Measurements from ENCODE around the gene NUDT3.
A peak's percentile ranks its signal among the peaks of the same experiment; 100 is the strongest.

NUDT3 gene

DNA sequence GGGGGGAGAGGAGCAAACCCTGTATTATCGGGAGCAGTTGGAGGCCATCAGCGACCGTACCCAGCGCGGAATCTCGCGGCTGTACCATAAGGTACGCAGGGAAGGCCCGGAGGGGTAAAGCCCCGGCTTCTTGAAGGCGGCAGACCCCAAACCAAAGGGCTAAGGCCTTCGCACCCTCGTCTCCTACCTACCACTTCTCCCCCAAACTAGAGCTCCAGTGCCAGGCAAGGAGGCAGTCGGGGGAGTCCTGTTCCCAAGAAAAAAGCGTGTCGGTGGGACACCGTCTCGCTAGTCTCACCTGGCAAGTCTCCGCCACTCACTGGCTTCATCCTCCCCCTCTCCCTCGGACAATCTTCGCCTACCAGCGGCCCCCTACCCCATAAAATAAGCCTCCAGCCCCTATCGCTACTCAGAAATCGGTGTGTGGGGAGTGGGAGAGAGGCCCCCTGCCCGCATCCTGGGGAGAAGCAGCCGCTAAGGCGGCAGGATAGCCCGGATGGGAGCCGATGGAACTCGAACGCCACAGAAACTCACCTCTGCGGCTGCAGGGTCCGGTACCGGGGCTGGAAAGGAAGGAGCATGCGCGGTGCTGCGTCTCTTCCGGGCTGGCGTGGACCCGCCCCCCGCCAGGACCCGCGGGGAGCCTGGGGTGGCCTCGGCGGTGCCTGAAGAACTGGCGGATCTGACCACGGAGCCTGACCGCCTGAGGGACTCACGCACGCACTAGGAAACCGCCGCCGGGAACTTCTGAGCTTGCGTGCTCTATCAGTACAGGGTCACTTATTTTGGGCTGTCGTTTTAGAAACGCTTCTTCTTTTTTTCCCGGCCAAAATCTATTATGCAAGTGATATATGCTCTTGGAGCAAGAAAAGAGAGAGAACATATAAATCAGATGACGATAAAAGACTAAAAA, 33.3 kb upstream of the NUDT3 start, which contains the start of gene RPS10:
Gene RPS10 (minus strand): TSS at position 572 of the 913 bp plus-strand sequence. CDS start 848 bp downstream, outside the sequence.
- Histone ChIP-seq H3K4me1 (ENCODE audit: insufficient read depth, insufficient read length) (no peaks in the 10 kb centered on the region), H3K4me3 (ENCODE audit: insufficient read length, low read depth) (peak within 1 kb of the TSS; percentile 93), H3K36me3 (ENCODE audit: insufficient read depth, insufficient read length, low read length) (peaks cover 48% of the 10 kb centered on the region), H3K27me3 (ENCODE audit: insufficient read depth, insufficient read length) (no peaks in the 10 kb centered on the region), H3K9me3 (ENCODE audit: insufficient read depth, low read length) (0 out of 2 replicates have a peak, but pooled peaks cover 4% of the 10 kb centered on the region), H3K9ac (ENCODE audit: insufficient read length, low read depth) (peak within 1 kb of the TSS; percentile 100)
- no peak for TF ChIP-seq YY1 (IDR thresholded peaks at IDR 0.05; ENCODE audit: insufficient read depth, insufficient read length)
- no peak for TF ChIP-seq ZNF274 (IDR thresholded peaks at IDR 0.05; ENCODE audit: low read depth, low read length)
- no peak for TF ChIP-seq SUZ12 (IDR thresholded peaks at IDR 0.05; ENCODE audit: extremely low read depth, insufficient read depth, insufficient read length)
- DNase-seq (ENCODE audit: low read depth, low spot score), result peak; percentile 73

DNA sequence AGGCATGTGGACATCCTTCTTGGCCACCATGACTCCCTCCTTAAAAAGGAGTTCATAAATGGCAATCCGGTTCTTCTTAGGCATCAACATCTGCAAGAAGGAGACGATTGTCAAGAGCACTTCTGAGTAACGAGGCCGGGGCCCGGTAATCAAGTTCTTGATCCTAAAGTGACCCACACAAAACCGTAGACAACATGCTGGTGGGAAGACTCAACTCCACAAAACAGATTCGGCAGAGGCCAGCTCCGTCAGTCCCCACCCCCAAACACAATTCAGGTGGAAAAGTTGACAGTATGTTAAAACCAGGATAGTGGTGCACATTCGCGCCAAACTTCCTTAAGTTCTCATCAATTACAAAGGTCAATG, 32.6 kb upstream of the NUDT3 start:
- no peak for TF ChIP-seq ZNF274 (IDR thresholded peaks at IDR 0.05; ENCODE audit: low read depth, low read length)
- no peak for TF ChIP-seq YY1 (IDR thresholded peaks at IDR 0.05; ENCODE audit: insufficient read depth, insufficient read length)
- TF ChIP-seq SUZ12 (IDR thresholded peaks at IDR 0.05; ENCODE audit: extremely low read depth, insufficient read depth, insufficient read length), result no peak
- H3K4me1 ChIP-seq (ENCODE audit: insufficient read depth, insufficient read length), result no peaks in the 10 kb centered on the region
- H3K36me3 ChIP-seq (ENCODE audit: insufficient read depth, insufficient read length, low read length), result peaks cover 53% of the 10 kb centered on the region
- peak overlapping the region; percentile 100 for H3K9ac ChIP-seq (ENCODE audit: insufficient read length, low read depth)
- H3K4me3 ChIP-seq (ENCODE audit: insufficient read length, low read depth), result peak overlapping the region; percentile 93
- H3K9me3 ChIP-seq (ENCODE audit: insufficient read depth, low read length), result no peaks in the 10 kb centered on the region
- H3K27me3 ChIP-seq (ENCODE audit: insufficient read depth, insufficient read length), result no peaks in the 10 kb centered on the region
- DNase-seq (ENCODE audit: low read depth, low spot score), result no peak

DNA sequence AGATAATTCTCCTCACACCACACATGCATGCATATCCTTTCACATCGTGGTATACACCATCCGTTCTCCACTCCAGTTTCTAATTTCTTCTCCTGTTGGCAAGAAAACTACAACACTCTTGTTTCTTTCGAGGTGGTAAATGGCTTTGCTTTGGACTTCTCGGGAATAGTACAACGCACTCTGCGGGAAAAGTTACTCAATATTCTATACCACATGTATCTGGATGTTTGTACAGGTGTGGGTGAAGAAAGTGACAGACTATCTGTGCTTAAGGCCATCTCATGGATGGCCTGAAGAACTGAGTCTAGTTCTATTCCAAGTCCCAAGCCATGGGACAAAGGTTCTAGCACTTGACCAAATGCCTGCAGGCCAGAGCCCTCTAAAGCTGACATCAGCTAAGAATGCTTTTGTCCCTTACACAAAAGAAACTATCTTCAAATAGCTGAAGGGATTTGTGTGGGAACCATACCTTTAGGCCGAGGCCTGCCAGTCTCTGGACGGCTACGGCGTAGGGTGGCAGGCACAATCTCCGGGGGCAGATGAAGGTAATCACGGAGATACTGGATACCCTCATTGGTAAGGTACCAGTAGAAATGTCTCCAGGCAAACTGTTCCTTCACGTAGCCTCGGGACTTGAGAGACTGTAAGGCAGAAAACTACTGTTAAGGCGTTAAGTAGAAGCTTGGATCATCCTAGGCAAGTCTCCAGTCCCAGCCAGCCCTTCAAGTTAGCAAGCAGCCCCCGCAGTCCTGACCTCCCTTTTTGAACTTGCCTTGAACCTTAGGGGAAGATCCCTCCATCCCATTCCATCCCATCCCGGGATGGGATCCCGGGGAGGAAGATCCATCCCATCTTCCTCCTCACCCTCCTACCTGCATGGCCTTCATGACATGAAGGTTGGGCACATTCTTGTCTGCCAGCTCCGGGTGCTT, 32.0 kb upstream of the NUDT3 start:
- DNase-seq (ENCODE audit: low read depth, low spot score), result peak; percentile 27
- Histone ChIP-seq H3K27me3 (ENCODE audit: insufficient read depth, insufficient read length) (no peaks in the 10 kb centered on the region), H3K36me3 (ENCODE audit: insufficient read depth, insufficient read length, low read length) (peaks cover 60% of the 10 kb centered on the region), H3K9me3 (ENCODE audit: insufficient read depth, low read length) (no peaks in the 10 kb centered on the region), H3K9ac (ENCODE audit: insufficient read length, low read depth) (peak overlapping the region; percentile 100), H3K4me1 (ENCODE audit: insufficient read depth, insufficient read length) (no peaks in the 10 kb centered on the region), H3K4me3 (ENCODE audit: insufficient read length, low read depth) (peak overlapping the region; percentile 93)
- TF ChIP-seq YY1 (IDR thresholded peaks at IDR 0.05; ENCODE audit: insufficient read depth, insufficient read length), result no peak
- TF ChIP-seq ZNF274 (IDR thresholded peaks at IDR 0.05; ENCODE audit: low read depth, low read length), result no peak
- TF ChIP-seq SUZ12 (IDR thresholded peaks at IDR 0.05; ENCODE audit: extremely low read depth, insufficient read depth, insufficient read length), result no peak

DNA sequence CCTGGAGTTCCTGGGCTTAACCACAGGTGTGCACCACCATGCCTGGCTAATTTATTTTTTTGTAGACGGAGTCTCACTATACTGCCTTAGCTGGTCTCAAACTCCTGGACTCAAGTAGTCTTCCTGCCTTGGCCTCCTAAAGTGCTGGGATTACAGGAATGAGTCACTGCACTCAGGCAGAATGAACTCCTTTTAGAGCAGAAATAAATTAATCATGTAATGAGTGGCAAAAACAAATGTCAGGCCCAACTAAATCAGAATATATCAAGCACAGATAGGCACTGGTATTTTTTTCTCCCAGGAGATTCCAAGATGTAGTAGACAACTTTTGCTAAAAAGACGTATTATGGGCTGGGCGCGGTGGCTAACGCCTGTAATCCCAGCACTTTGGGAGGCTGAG, 30.8 kb upstream of the NUDT3 start:
- Histone ChIP-seq H3K36me3 (ENCODE audit: insufficient read depth, insufficient read length, low read length) (peaks cover 70% of the 10 kb centered on the region), H3K9ac (ENCODE audit: insufficient read length, low read depth) (peak overlapping the region; percentile 21)
- no peak for DNase-seq (ENCODE audit: low read depth, low spot score)

DNA sequence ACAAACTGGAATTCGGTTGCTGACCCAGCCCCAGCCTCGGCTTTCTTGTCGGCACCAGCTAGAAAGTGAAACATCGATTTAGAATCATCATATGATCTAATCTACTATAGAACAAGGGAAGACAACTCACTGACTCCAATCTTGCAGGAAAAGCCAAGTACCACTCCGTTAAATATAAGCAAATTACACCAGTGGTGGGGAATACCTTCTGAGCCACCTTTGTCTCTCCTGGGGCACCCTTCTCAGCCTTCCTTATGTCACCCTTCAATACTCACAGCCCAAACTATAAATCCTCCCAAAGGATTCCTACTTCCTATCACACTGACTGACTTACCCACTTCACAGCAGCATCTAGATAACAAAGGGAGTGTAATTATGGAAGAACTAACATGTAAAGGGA, 25.9 kb upstream of the NUDT3 start:
- no peak for DNase-seq (ENCODE audit: low read depth, low spot score)
- H3K4me1 ChIP-seq (ENCODE audit: insufficient read depth, insufficient read length), result no peaks in the 10 kb centered on the region
- no peak overlapping the region for H3K4me3 ChIP-seq (ENCODE audit: insufficient read length, low read depth)
- H3K27me3 ChIP-seq (ENCODE audit: insufficient read depth, insufficient read length), result no peaks in the 10 kb centered on the region
- no peak overlapping the region for H3K9ac ChIP-seq (ENCODE audit: insufficient read length, low read depth)
- H3K36me3 ChIP-seq (ENCODE audit: insufficient read depth, insufficient read length, low read length), result peaks cover 80% of the 10 kb centered on the region
- no peak for TF ChIP-seq YY1 (IDR thresholded peaks at IDR 0.05; ENCODE audit: insufficient read depth, insufficient read length)
- TF ChIP-seq ZNF274 (IDR thresholded peaks at IDR 0.05; ENCODE audit: low read depth, low read length), result no peak
- TF ChIP-seq SUZ12 (IDR thresholded peaks at IDR 0.05; ENCODE audit: extremely low read depth, insufficient read depth, insufficient read length), result no peak
- no peaks in the 10 kb centered on the region for H3K9me3 ChIP-seq (ENCODE audit: insufficient read depth, low read length)

More for the DNA sequence above, 30.8 kb upstream of the NUDT3 start:
- H3K9me3 ChIP-seq (ENCODE audit: insufficient read depth, low read length), result no peaks in the 10 kb centered on the region
- H3K27me3 ChIP-seq (ENCODE audit: insufficient read depth, insufficient read length), result no peaks in the 10 kb centered on the region
- no peaks in the 10 kb centered on the region for H3K4me1 ChIP-seq (ENCODE audit: insufficient read depth, insufficient read length)
- TF ChIP-seq SUZ12 (IDR thresholded peaks at IDR 0.05; ENCODE audit: extremely low read depth, insufficient read depth, insufficient read length), result no peak
- no peak for TF ChIP-seq YY1 (IDR thresholded peaks at IDR 0.05; ENCODE audit: insufficient read depth, insufficient read length)
- TF ChIP-seq ZNF274 (IDR thresholded peaks at IDR 0.05; ENCODE audit: low read depth, low read length), result no peak
- H3K4me3 ChIP-seq (ENCODE audit: insufficient read length, low read depth), result no peak overlapping the region

DNA sequence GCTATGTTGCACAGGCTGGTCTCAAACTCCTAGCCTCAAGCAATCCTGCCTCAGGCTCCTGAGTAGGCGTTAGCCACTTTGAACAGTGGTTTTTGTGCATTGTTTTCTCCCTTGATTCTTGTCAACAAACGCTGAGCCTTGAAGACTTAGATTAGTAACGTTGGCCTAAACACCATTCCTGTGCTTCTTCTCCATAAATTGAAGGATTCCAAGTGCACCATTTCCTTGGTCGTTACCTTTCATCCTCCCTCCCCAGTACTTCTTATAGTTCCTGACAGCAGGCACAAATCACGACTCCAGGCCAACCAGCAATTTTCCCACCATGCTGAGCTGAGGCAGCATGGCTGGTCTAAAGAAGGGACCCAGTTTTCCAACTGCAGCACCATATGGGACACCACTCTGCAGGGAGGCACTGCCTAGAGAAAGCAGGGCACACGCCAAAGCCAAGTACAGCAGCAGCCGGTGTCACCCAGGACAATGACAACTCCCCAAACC, 24.5 kb upstream of the NUDT3 start:
- H3K4me1 ChIP-seq (ENCODE audit: insufficient read depth, insufficient read length), result no peaks in the 10 kb centered on the region
- no peak overlapping the region for H3K9ac ChIP-seq (ENCODE audit: insufficient read length, low read depth)
- TF ChIP-seq SUZ12 (IDR thresholded peaks at IDR 0.05; ENCODE audit: extremely low read depth, insufficient read depth, insufficient read length) (no peak), ZNF274 (IDR thresholded peaks at IDR 0.05; ENCODE audit: low read depth, low read length) (no peak), YY1 (IDR thresholded peaks at IDR 0.05; ENCODE audit: insufficient read depth, insufficient read length) (no peak)
- H3K36me3 ChIP-seq (ENCODE audit: insufficient read depth, insufficient read length, low read length), result peaks cover 66% of the 10 kb centered on the region
- no peak overlapping the region for H3K4me3 ChIP-seq (ENCODE audit: insufficient read length, low read depth)
- no peaks in the 10 kb centered on the region for H3K27me3 ChIP-seq (ENCODE audit: insufficient read depth, insufficient read length)
- no peak for DNase-seq (ENCODE audit: low read depth, low spot score)
- H3K9me3 ChIP-seq (ENCODE audit: insufficient read depth, low read length), result no peaks in the 10 kb centered on the region
